ENCODE measurements around the gene SLC22A7. TPM values are rescaled to one million over a fixed set of nuclear protein-coding genes. Genes with fewer than 3 reads are reported as not detected.
A peak's percentile ranks its signal among the peaks of the same experiment; 100 is the strongest.
"Not testable (repeated sequence)": the region's sequence is repeated elsewhere in the genome, so short reads cannot be mapped to it uniquely, and the experiment has no call there.

The SLC22A7 gene
- total RNA-seq, 1 donor from 2014 or later, result not detected

- intact Hi-C loops (cut with micrococcal nuclease), result no loop called here
- ATAC-seq (no peak), DNase-seq (no peak)
Measured at GRCh38 chr6:43308990-43309477, 11.0 kb downstream of the SLC22A7 start.

GRCh38 chr6:43310134-43310533 is 12.1 kb downstream of the SLC22A7 start:
- intact Hi-C loops (cut with micrococcal nuclease), result no loop called here
- ATAC-seq (no peak), DNase-seq (no peak)

GRCh38 chr6:43310624-43311023 is 12.6 kb downstream of the SLC22A7 start:
- ATAC-seq (no peak), DNase-seq (no peak)
- intact Hi-C loops (cut with micrococcal nuclease), result no loop called here

- DNase-seq, result no peak
- no peak for ATAC-seq
- intact Hi-C loops (cut with micrococcal nuclease), result no loop called here
Measured at GRCh38 chr6:43311666-43312065, 13.6 kb downstream of the SLC22A7 start.

- DNase-seq (no peak), ATAC-seq (no peak)
- intact Hi-C loops (cut with micrococcal nuclease), result no loop called here
Measured at GRCh38 chr6:43313813-43314212, 15.8 kb downstream of the SLC22A7 start.

GRCh38 chr6:43318011-43318410 is 20.0 kb downstream of the SLC22A7 start:
- intact Hi-C loops (cut with micrococcal nuclease), result no loop called here
- DNase-seq, result no peak
- no peak for ATAC-seq

GRCh38 chr6:43325876-43326275 is 27.8 kb downstream of the SLC22A7 start:
- intact Hi-C loops (cut with micrococcal nuclease), result no loop called here
- DNase-seq (no peak), ATAC-seq (no peak)

- intact Hi-C loops (cut with micrococcal nuclease), result no loop called here
- DNase-seq (peak; percentile 70), ATAC-seq (peak; percentile 96)
Measured at GRCh38 chr6:43328528-43328927, 30.5 kb downstream of the SLC22A7 start.

- DNase-seq (no peak), ATAC-seq (no peak)
- intact Hi-C loops (cut with micrococcal nuclease), result no loop called here
Measured at GRCh38 chr6:43331470-43331869, 33.4 kb downstream of the SLC22A7 start.

- intact Hi-C loops (cut with micrococcal nuclease), result no loop called here
- ATAC-seq, result no peak
- no peak for DNase-seq
Measured at GRCh38 chr6:43331891-43332290, 33.8 kb downstream of the SLC22A7 start.

- ATAC-seq, result peak; percentile 36
- intact Hi-C loops (cut with micrococcal nuclease), result loop anchor here (5.0 kb wide), 1 partner anchor 72 kb away; no protein-coding TSS in a partner anchor
- DNase-seq, result no peak
Measured at GRCh38 chr6:43334466-43335095, 36.5 kb downstream of the SLC22A7 start.

- DNase-seq, result no peak
- ATAC-seq, result no peak
- intact Hi-C loops (cut with micrococcal nuclease), result loop anchor here (5.0 kb wide), 1 partner anchor 73 kb away; no protein-coding TSS in a partner anchor
Measured at GRCh38 chr6:43335469-43335868, 37.4 kb downstream of the SLC22A7 start.

GRCh38 chr6:43336382-43336781 is 38.3 kb downstream of the SLC22A7 start:
- ATAC-seq (peak; percentile 15), DNase-seq (no peak)
- intact Hi-C loops (cut with micrococcal nuclease), result loop anchor here (5.0 kb wide), 1 partner anchor 74 kb away; no protein-coding TSS in a partner anchor

GRCh38 chr6:43338243-43338642 is 40.2 kb downstream of the SLC22A7 start:
- DNase-seq (no peak), ATAC-seq (no peak)
- intact Hi-C loops (cut with micrococcal nuclease), result loop anchor here (5.0 kb wide), 1 partner anchor 76 kb away; no protein-coding TSS in a partner anchor

- no peak for DNase-seq
- intact Hi-C loops (cut with micrococcal nuclease), result loop anchor here (5.0 kb wide), 1 partner anchor 77 kb away; no protein-coding TSS in a partner anchor
- ATAC-seq, result no peak
Measured at GRCh38 chr6:43339168-43339567, 41.1 kb downstream of the SLC22A7 start.

- intact Hi-C loops (cut with micrococcal nuclease); DNase-seq; ATAC-seq: not testable (repeated sequence)
Measured at GRCh38 chr6:43346243-43346642, 48.2 kb downstream of the SLC22A7 start.

GRCh38 chr6:43347021-43347420 is 49.0 kb downstream of the SLC22A7 start:
- intact Hi-C loops (cut with micrococcal nuclease), result no loop called here
- DNase-seq (no peak), ATAC-seq (no peak)

- ATAC-seq (peak; percentile 58), DNase-seq (no peak)
- intact Hi-C loops (cut with micrococcal nuclease), result no loop called here
Measured at GRCh38 chr6:43347444-43347843, 49.4 kb downstream of the SLC22A7 start.

- DNase-seq; intact Hi-C loops (cut with micrococcal nuclease); ATAC-seq: not testable (repeated sequence)
Measured at GRCh38 chr6:43351951-43352350, 53.9 kb downstream of the SLC22A7 start.
